Measurements from ENCODE around the gene SYDE2. TPM values are rescaled to one million over a fixed set of nuclear protein-coding genes. Genes with fewer than 3 reads are reported as not detected.
A peak's percentile ranks its signal among the peaks of the same experiment; 100 is the strongest.

The SYDE2 gene
- polyA plus RNA-seq, 1 donor from 2014 or later, result 1.2 TPM

DNA sequence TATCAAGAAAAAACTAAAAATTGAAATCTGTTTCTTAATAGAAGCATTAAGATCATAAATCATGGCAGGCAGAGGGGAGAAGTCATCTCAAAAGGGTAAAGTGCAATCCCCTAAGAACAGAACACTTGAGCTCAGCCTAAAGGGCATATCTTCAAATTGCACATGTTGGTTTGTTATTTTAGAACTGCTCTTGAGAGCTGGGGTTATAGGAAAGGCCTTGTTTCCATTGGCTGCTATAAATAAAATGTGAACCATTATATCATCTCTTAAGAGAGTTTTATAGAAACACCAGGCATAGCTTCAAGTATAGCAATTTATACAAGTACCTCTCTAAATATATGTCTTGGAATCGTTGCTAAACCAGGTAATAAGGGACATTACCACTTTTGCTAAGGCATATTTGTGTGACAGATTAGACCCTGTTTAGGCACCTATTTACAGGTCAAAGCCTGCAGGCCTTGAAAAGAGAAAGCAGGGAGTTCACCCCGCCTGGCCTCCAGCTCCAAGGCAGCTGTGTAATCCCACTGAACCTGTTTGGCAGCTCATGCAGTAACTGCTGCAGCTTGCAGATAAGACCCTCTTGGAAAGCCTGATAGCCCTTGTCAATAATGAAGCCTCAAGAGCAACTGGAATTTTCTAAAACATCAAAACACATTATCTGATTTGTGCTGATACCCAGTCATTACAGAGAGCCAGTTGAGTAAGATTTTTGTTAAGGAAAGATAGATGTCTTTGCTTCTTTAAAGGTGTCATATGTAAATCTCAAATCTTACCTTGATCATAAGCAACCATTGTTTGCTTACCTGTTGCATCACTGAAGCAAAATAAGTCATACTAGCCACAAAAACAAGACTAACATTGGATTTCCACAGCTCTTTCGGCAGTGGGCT lies 24.2 kb upstream of the SYDE2 start:
- no peaks in the 10 kb centered on the region for H3K4me1 Mint-ChIP-seq
- H3K9me3 Mint-ChIP-seq, result no peaks in the 10 kb centered on the region
- no peak overlapping the region for H3K27ac Mint-ChIP-seq
- H3K4me3 Mint-ChIP-seq, result no peak overlapping the region
- no peaks in the 10 kb centered on the region for H3K36me3 Mint-ChIP-seq
- H3K27me3 Mint-ChIP-seq, result peaks cover 8% of the 10 kb centered on the region

DNA sequence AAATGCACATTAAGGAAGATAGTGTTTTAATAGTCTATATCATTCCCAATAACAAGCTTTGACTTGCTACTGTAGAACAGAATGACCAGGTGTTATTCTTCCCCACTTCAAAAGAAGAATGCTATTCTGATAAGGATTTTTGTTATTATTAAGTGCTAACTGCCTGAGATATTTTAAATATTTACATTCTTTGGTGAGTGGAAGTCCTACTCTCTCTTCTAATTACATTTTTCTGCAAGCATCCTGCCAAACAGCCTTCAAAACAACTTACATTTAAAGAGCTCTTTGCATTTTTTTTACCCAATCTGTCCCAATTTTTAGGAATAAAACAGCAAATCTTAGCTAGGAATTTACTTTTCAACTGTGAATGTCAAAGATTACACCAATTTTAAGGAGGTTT lies 23.5 kb upstream of the SYDE2 start:
- H3K27me3 Mint-ChIP-seq, result peaks cover 12% of the 10 kb centered on the region
- H3K4me1 Mint-ChIP-seq, result no peaks in the 10 kb centered on the region
- H3K9me3 Mint-ChIP-seq, result no peaks in the 10 kb centered on the region
- no peaks in the 10 kb centered on the region for H3K36me3 Mint-ChIP-seq
- H3K27ac Mint-ChIP-seq, result no peak overlapping the region
- H3K4me3 Mint-ChIP-seq, result no peak overlapping the region

- no peaks in the 10 kb centered on the region for H3K4me1 Mint-ChIP-seq
- H3K36me3 Mint-ChIP-seq, result no peaks in the 10 kb centered on the region
- no peak overlapping the region for H3K4me3 Mint-ChIP-seq
- no peak overlapping the region for H3K27ac Mint-ChIP-seq
- H3K9me3 Mint-ChIP-seq, result no peaks in the 10 kb centered on the region
- peaks cover 12% of the 10 kb centered on the region for H3K27me3 Mint-ChIP-seq
These were observed 22.5 kb upstream of the SYDE2 start for GRCh38 chr1:85223334-85223733.

DNA sequence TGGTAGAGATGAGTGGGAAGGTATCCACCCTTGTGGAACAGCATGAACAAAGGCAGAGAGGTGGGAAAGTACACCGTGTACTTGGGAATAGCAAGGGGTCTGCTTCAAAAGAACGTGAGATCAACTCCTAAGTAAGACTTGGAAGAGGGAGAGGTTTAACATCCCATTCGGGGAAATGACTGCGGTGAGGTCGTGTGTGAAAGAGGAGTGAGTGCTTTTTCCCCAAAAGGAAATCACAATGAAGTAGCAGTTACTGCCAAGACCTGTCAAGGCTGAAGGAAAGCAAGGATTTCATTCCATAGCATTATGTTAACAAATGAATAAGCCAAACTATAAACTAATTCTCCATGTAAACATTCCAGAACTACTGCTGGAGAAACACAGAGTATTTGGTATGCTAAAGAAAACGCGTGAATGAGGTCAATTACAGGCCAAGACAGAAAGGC lies 20.0 kb upstream of the SYDE2 start:
- peaks cover 21% of the 10 kb centered on the region for H3K27me3 Mint-ChIP-seq
- no peak overlapping the region for H3K4me3 Mint-ChIP-seq
- H3K9me3 Mint-ChIP-seq, result peaks cover 0 to 3% (median 0%) of the 10 kb centered on the region in 3 donors
- H3K36me3 Mint-ChIP-seq, result peaks cover 2% of the 10 kb centered on the region
- no peaks in the 10 kb centered on the region for H3K4me1 Mint-ChIP-seq
- H3K27ac Mint-ChIP-seq, result no peak overlapping the region

DNA sequence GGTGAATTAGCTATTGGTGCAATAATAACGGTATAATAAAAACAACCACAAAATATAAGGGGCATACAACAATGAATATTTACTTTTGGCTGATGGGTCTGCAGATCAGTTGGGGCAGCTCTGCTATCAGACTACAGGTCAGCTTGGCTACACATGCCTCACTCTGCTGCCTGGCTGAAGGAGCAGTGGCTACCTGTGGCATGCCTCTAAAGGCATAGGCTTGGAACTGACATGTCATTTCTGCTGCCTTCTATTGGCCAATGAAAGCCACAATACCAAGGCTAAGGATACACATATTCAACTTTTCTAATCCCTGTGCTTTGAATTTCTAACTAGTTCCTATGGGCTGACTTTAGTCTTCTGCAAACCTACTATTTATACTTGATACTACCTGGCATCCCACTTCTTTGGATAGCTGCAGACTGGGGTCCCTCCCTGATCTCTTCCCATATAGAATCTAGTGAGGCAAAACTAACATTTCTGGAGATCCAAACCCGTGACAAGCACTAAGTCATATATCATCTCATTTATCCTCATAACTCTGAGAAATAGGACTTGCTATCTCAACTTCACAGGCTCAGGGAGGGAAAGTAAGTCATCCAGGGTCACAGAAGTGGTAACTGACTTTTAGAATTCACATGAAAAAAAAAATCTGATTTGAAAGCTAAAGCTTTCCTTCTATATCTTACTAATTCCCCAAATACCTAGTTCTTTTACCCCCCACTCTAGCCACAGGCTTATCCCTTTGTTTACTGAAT lies 19.2 kb upstream of the SYDE2 start:
- no peaks in the 10 kb centered on the region for H3K4me1 Mint-ChIP-seq
- no peak overlapping the region for H3K4me3 Mint-ChIP-seq
- peaks cover 2% of the 10 kb centered on the region for H3K36me3 Mint-ChIP-seq
- peaks cover 24% of the 10 kb centered on the region for H3K27me3 Mint-ChIP-seq
- H3K9me3 Mint-ChIP-seq, result peaks cover 0 to 6% (median 0%) of the 10 kb centered on the region in 3 donors
- no peak overlapping the region for H3K27ac Mint-ChIP-seq

DNA sequence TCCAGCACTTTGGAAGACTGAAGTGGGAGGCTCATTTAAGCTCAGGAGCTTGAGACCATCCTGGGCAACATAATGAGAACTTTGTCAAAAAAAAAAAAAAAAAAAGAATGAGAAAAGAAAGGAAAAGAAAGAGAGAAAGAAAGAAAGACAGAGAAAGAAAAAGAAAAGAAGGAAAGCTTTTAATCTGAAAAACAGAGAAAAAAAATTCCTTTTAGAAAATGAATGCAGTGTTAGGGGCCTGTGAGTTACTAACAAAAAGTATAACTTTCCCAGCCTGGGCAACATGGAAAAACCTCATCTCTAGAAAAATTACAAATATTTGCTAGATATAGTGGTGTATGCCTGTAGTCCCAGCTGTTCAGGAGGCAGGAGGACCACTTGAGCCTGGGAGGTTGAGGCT lies 15.9 kb upstream of the SYDE2 start:
- no peak overlapping the region for H3K27ac Mint-ChIP-seq
- H3K27me3 Mint-ChIP-seq, result peaks cover 27% of the 10 kb centered on the region
- H3K36me3 Mint-ChIP-seq, result peaks cover 2% of the 10 kb centered on the region
- H3K9me3 Mint-ChIP-seq, result peaks cover 0 to 10% (median 0%) of the 10 kb centered on the region in 3 donors
- no peaks in the 10 kb centered on the region for H3K4me1 Mint-ChIP-seq
- H3K4me3 Mint-ChIP-seq, result no peak overlapping the region

- no peak overlapping the region for H3K4me3 Mint-ChIP-seq
These were observed 13.8 kb upstream of the SYDE2 start for GRCh38 chr1:85214654-85215053.

DNA sequence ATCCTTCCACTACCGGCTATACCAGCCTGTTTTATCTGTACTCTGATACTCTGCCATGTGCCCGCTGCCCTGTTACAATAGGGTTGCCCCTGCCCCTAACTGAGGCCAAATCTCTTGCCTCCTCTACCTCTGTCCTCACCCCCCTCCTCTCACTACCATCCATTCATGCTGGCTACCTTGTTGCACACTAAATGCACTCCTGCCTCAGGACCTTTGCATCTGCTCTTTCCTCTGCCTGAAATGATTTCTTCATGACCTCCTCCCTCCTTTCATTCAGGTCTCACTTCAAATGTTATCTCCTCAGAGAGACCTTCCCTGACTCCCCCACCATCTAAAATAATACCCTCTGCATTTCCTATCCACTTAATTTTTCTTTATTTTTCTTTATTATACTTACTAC lies 7.7 kb upstream of the SYDE2 start:
- Mint-ChIP-seq H3K36me3 (no peaks in the 10 kb centered on the region), H3K4me1 (no peaks in the 10 kb centered on the region), H3K9me3 (peaks cover 0 to 4% (median 0%) of the 10 kb centered on the region in 3 donors), H3K27ac (no peak overlapping the region), H3K4me3 (no peak overlapping the region), H3K27me3 (peaks cover 24% of the 10 kb centered on the region)

More at GRCh38 chr1:85214654-85215053, 13.8 kb upstream of the SYDE2 start:
- Mint-ChIP-seq H3K36me3 (peaks cover 2% of the 10 kb centered on the region), H3K27me3 (peaks cover 20% of the 10 kb centered on the region), H3K4me1 (no peaks in the 10 kb centered on the region), H3K9me3 (peaks cover 0 to 10% (median 0%) of the 10 kb centered on the region in 3 donors), H3K27ac (no peak overlapping the region)

DNA sequence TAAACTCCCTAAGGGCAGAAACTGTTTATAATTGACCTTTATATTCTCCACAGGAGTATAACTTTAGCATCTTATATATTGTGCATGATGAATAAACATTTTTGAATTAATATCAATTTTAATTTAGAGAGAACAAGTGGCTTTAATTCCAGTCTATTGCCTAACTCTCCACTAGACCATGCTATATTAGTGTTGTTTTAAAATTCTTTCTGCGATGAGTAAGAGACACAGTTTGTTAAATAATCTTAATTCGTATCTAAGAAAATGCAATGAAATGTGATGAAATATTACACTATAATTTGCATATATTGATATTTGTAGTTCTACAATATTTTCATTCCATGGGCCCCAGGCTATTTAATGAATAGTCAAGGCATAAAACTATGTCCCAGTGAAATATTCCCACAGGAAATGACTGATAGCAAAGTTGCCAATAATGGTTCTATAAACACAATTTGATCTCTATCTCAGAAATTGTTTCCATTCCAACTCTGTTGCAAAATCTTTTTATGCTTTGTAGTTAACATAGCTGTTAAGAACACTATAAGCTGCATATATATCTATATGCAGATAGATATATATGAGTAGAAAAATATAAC lies 2.9 kb upstream of the SYDE2 start:
- H3K36me3 Mint-ChIP-seq, result no peaks in the 10 kb centered on the region
- H3K27ac Mint-ChIP-seq, result no peak overlapping the region
- H3K27me3 Mint-ChIP-seq, result peaks cover 23% of the 10 kb centered on the region
- no peak overlapping the region for H3K4me3 Mint-ChIP-seq
- H3K9me3 Mint-ChIP-seq, result no peaks in the 10 kb centered on the region
- peaks cover 10 to 13% (median 11%) of the 10 kb centered on the region in 3 donors for H3K4me1 Mint-ChIP-seq

GRCh38 chr1:85202864-85203255 lies 2.0 kb upstream of the SYDE2 start:
- H3K27me3 Mint-ChIP-seq, result peaks cover 16% of the 10 kb centered on the region
- peak overlapping the region in 1 of 4 donors; percentile 98 for H3K4me3 Mint-ChIP-seq
- no peaks in the 10 kb centered on the region for H3K9me3 Mint-ChIP-seq
- H3K27ac Mint-ChIP-seq, result no peak overlapping the region
- peaks cover 10 to 14% (median 11%) of the 10 kb centered on the region in 3 donors for H3K4me1 Mint-ChIP-seq
- H3K36me3 Mint-ChIP-seq, result no peaks in the 10 kb centered on the region

DNA sequence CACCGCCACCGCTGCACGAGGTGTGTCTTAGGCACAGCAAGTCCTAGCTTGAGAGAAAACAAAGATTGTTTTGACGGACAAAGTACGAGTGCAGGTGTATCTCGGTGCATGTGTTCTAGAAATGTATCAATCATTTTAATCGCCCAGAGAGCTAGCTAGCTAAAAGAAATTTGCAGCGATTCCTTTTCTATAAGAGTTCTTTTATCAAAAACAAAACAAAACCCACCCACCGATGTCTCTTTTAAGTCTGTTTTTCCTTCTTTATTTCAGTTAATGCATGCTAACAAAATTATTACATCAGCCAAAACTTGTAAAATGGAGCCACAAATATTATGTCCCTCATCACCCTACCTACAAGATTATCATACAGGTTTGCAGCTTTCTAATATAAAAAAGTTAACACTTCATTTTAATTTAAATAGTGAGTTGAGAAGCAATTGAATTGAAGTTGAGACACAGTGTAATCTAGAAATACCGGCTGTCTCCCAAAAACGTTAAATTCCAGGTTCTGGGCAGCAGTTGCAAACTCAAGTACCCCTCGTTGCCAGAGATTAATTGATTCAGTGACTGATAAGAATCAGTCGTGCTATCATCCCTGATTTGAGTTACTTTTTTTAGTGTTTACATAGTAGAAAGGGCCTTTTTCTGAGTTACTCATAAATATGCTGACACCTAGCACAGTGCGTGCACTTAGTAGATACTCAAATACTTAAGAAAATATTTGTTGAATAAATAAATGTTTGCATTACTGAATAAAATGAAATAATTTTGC lies 1.5 kb upstream of the SYDE2 start:
- H3K27ac Mint-ChIP-seq, result peak overlapping the region; percentile 88 to 98 (median 96)
- H3K9me3 Mint-ChIP-seq, result no peaks in the 10 kb centered on the region
- peaks cover 11% of the 10 kb centered on the region for H3K27me3 Mint-ChIP-seq
- H3K4me1 Mint-ChIP-seq, result peaks cover 10 to 15% (median 11%) of the 10 kb centered on the region in 3 donors
- peak overlapping the region; percentile 96 to 99 (median 98) for H3K4me3 Mint-ChIP-seq
- no peaks in the 10 kb centered on the region for H3K36me3 Mint-ChIP-seq

DNA sequence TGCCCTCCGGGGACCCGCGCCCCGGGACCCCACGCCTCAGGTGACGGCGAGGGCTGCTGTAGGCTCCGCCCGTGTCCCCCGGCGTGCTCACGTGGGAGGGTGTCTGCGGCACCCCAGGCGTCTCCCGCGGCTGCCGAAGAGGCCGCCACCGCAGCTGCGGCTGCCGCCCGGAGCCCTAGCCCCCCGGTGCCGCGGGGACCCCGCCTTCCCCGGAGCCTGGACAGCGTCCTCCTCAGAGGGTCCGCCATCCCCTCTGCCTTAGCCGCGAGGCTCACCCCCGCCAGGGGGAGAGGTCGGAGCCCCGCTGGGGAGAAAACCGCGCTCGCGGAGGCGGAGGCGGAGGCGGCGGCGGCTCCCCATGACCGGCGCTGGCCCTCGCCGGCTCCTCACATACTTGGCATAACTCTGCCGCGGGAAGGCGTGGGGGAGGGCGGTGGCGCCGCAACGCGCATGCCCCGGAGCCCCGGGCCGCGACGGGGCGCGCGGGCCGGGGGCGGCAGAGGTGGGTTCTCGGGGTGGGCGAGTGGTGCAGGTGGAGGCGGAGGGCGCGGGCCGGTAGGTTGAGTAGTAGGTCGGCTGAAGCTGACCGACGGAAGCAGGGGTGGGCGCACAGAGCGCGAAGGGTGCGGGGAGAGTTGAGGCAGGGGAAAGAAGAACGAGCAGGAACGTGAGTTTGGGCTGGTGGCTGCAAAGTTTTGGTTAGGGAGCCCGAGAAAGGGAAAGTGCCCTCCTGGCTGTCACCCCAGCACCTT lies 700 bp upstream of the SYDE2 start:
- Mint-ChIP-seq H3K27me3 (peaks cover 11% of the 10 kb centered on the region), H3K27ac (peak overlapping the region; percentile 88 to 98 (median 96)), H3K36me3 (no peaks in the 10 kb centered on the region), H3K4me3 (peak overlapping the region; percentile 96 to 99 (median 98)), H3K9me3 (no peaks in the 10 kb centered on the region), H3K4me1 (peaks cover 11 to 15% (median 14%) of the 10 kb centered on the region in 3 donors)

GRCh38 chr1:85199667-85200462 lies 951 bp downstream of the SYDE2 start:
- no peaks in the 10 kb centered on the region for H3K36me3 Mint-ChIP-seq
- peaks cover 11% of the 10 kb centered on the region for H3K27me3 Mint-ChIP-seq
- no peaks in the 10 kb centered on the region for H3K9me3 Mint-ChIP-seq
- H3K27ac Mint-ChIP-seq, result peak overlapping the region in 2 of 3 donors; percentile 67 to 83
- H3K4me1 Mint-ChIP-seq, result peaks cover 11 to 15% (median 14%) of the 10 kb centered on the region in 3 donors
- peak overlapping the region; percentile 83 to 94 (median 88) for H3K4me3 Mint-ChIP-seq
